Mesothelial cell of epicardium (in vitro differentiated cells): ENCODE data around the gene CCNC. TPM values are rescaled to one million over a fixed set of nuclear protein-coding genes. Genes with fewer than 3 reads are reported as not detected.

Source experiments
- DNase-seq, 2 experiments: peaks; one replicate each; pipeline ENCODE4 v3.0.0; 2021; ENCODE audit warnings: low spot score in 2 of 2; ENCODE audit not compliant: unreplicated experiment in 2 of 2
- H3K27ac Mint-ChIP-seq: 2 replicates; pipeline ENCODE4 v1.8.0; 2021; ENCODE audit warnings: mixed read lengths
- H3K27me3 Mint-ChIP-seq: 2 replicates; pipeline ENCODE4 v1.8.0; 2021; ENCODE audit warnings: low read depth, mixed read lengths
- H3K36me3 Mint-ChIP-seq: 2 replicates; pipeline ENCODE4 v1.8.0; 2021; ENCODE audit warnings: mixed read lengths
- H3K4me1 Mint-ChIP-seq: 2 replicates; pipeline ENCODE4 v1.8.0; 2021; ENCODE audit warnings: mixed read lengths
- H3K4me3 Mint-ChIP-seq: 2 replicates; pipeline ENCODE4 v1.8.0; 2021; ENCODE audit warnings: mild to moderate bottlenecking, moderate library complexity, mixed read lengths
- H3K9me3 Mint-ChIP-seq: 2 replicates; pipeline ENCODE4 v1.8.0; 2021; ENCODE audit warnings: mixed read lengths
- CTCF ChIP-seq: fragments of 200-600 bp; sonication (generic); IDR thresholded peaks from one replicate; pipeline ENCODE4 v1.5.0; 2021; ENCODE audit warnings: antibody characterized with exemption; ENCODE audit not compliant: unreplicated experiment
- total RNA-seq: library from RNA; stranded (reverse); gene quantifications from 3 replicates; pipeline ENCODE4 v1.2.1, GENCODE V29; 2021

The CCNC gene
- total RNA-seq, 1 donor from 2014 or later = 54.3 TPM

GRCh38 chr6:99607416-99608036, 39.1 kb upstream of the CCNC start:
- Mint-ChIP-seq H3K27me3 (peaks cover 97% of the 10 kb centered on the region), H3K9me3 (no peaks in the 10 kb centered on the region), H3K4me3 (no peak overlapping the region), H3K36me3 (no peaks in the 10 kb centered on the region), H3K27ac (no peak overlapping the region), H3K4me1 (peaks cover 10% of the 10 kb centered on the region)
- TF ChIP-seq CTCF = no peak
- DNase-seq = no peak

- no peak within 1 kb of the TSS for H3K27ac Mint-ChIP-seq
- peaks cover 98% of the 10 kb centered on the region for H3K27me3 Mint-ChIP-seq
- H3K36me3 Mint-ChIP-seq = no peaks in the 10 kb centered on the region
- H3K4me1 Mint-ChIP-seq = peaks cover 10% of the 10 kb centered on the region
- H3K9me3 Mint-ChIP-seq = no peaks in the 10 kb centered on the region
- H3K4me3 Mint-ChIP-seq = no peak within 1 kb of the TSS
- DNase-seq = no peak
- no peak for TF ChIP-seq CTCF
Observed at GRCh38 chr6:99606656-99607415, 38.4 kb upstream of the CCNC start, which contains the start of gene PRDM13. TSS of gene PRDM13 (plus strand) at chr6:99606833. CDS start at chr6:99607035, 202 bp downstream.

- Mint-ChIP-seq H3K4me1 (peaks cover 10% of the 10 kb centered on the region), H3K27me3 (peaks cover 98% of the 10 kb centered on the region), H3K4me3 (no peak overlapping the region)
Observed at GRCh38 chr6:99605911-99606655, 37.6 kb upstream of the CCNC start.

GRCh38 chr6:99605074-99605734, 36.7 kb upstream of the CCNC start:
- Mint-ChIP-seq H3K4me3 (no peak overlapping the region), H3K4me1 (peaks cover 10% of the 10 kb centered on the region)
- TF ChIP-seq CTCF = no peak

More at GRCh38 chr6:99605911-99606655, 37.6 kb upstream of the CCNC start:
- no peak for TF ChIP-seq CTCF
- Mint-ChIP-seq H3K9me3 (no peaks in the 10 kb centered on the region), H3K27ac (no peak overlapping the region), H3K36me3 (no peaks in the 10 kb centered on the region)
- no peak for DNase-seq

GRCh38 chr6:99604166-99605073, 36.0 kb upstream of the CCNC start:
- Mint-ChIP-seq H3K27ac (no peak overlapping the region), H3K4me3 (peak overlapping the region; percentile 41), H3K36me3 (no peaks in the 10 kb centered on the region), H3K9me3 (no peaks in the 10 kb centered on the region), H3K4me1 (peaks cover 10% of the 10 kb centered on the region), H3K27me3 (peaks cover 98% of the 10 kb centered on the region)
- no peak for DNase-seq
- no peak for TF ChIP-seq CTCF

More at GRCh38 chr6:99605074-99605734, 36.7 kb upstream of the CCNC start:
- Mint-ChIP-seq H3K27ac (no peak overlapping the region), H3K9me3 (no peaks in the 10 kb centered on the region), H3K27me3 (peaks cover 98% of the 10 kb centered on the region), H3K36me3 (no peaks in the 10 kb centered on the region)
- DNase-seq = no peak
